GM18909 (cell line): ENCODE measurements around the gene USB1.

ENCODE experiments used
- ATAC-seq: cut with Tn5 transposase; IDR thresholded peaks from one replicate; pipeline ENCODE4 v1.9.1; 2021; ENCODE audit warnings: mild to moderate bottlenecking; ENCODE audit not compliant: unreplicated experiment, poor library complexity

USB1 gene

GRCh38 chr16:58044266-58045019 lies 43.2 kb downstream of the USB1 start:
- ATAC-seq: no peak

GRCh38 chr16:58045096-58045495 lies 43.9 kb downstream of the USB1 start:
- ATAC-seq: no peak

GRCh38 chr16:58046054-58046881 lies 45.1 kb downstream of the USB1 start:
- no peak for ATAC-seq

GRCh38 chr16:58046936-58047335 lies 45.7 kb downstream of the USB1 start:
- no peak for ATAC-seq

- no peak for ATAC-seq
These were observed 46.5 kb downstream of the USB1 start for GRCh38 chr16:58047557-58048348.

- no peak for ATAC-seq
These were observed 47.5 kb downstream of the USB1 start for GRCh38 chr16:58048494-58049231.

GRCh38 chr16:58049232-58050185 lies 48.3 kb downstream of the USB1 start:
- no peak for ATAC-seq

- no peak for ATAC-seq
These were observed 50.1 kb downstream of the USB1 start for GRCh38 chr16:58051296-58051695.

- ATAC-seq: no peak
These were observed 50.8 kb downstream of the USB1 start for GRCh38 chr16:58051821-58052603.

GRCh38 chr16:58053682-58054005 lies 52.4 kb downstream of the USB1 start:
- ATAC-seq: no peak

GRCh38 chr16:58054289-58054688 lies 53.1 kb downstream of the USB1 start:
- ATAC-seq: no peak

GRCh38 chr16:58056580-58056979 lies 55.4 kb downstream of the USB1 start:
- ATAC-seq: no peak

- ATAC-seq: no peak
These were observed 55.9 kb downstream of the USB1 start for GRCh38 chr16:58057121-58057520.

- no peak for ATAC-seq
These were observed 56.6 kb downstream of the USB1 start for GRCh38 chr16:58057784-58058183.

- no peak for ATAC-seq
These were observed 61.6 kb downstream of the USB1 start for GRCh38 chr16:58062821-58063220.

GRCh38 chr16:58063377-58064076 lies 62.3 kb downstream of the USB1 start:
- ATAC-seq: no peak

GRCh38 chr16:58070585-58070984 lies 69.4 kb downstream of the USB1 start:
- no peak for ATAC-seq
